ACC112 (cell line): Measurements from ENCODE around the gene PHEX.

ENCODE experiments used
- H2AFZ ChIP-seq: fragments of 200-600 bp; sonication (generic); one replicate; pipeline ENCODE4 v1.6.0; 2017; ENCODE audit warnings: antibody characterized with exemption, low read length; ENCODE audit not compliant: unreplicated experiment
- H3K27ac ChIP-seq: fragments of 200-600 bp; sonication (generic); 2 replicates; pipeline ENCODE4 v1.5.1; 2014; ENCODE audit warnings: low read depth, mild to moderate bottlenecking, antibody characterized with exemption, low read length, moderate library complexity
- H3K27me3 ChIP-seq: fragments of 200-600 bp; sonication (generic); 2 replicates; pipeline ENCODE4 v1.6.1; 2014; ENCODE audit warnings: mild to moderate bottlenecking, antibody characterized with exemption, low read length, moderate library complexity, mixed read lengths; ENCODE audit not compliant: insufficient read depth
- H3K36me3 ChIP-seq: fragments of 200-600 bp; sonication (generic); 2 replicates; pipeline ENCODE4 v1.6.1; 2016; ENCODE audit warnings: mild to moderate bottlenecking, antibody characterized with exemption, low read length, moderate library complexity, mixed read lengths; ENCODE audit not compliant: insufficient read depth
- H3K4me1 ChIP-seq: fragments of 200-600 bp; sonication (generic); one replicate; pipeline ENCODE4 v1.6.1; 2016; ENCODE audit warnings: low read length, mixed read lengths; ENCODE audit not compliant: insufficient read depth, unreplicated experiment, control insufficient read depth
- H3K4me3 ChIP-seq: fragments of 200-600 bp; sonication (generic); 2 replicates; pipeline ENCODE4 v1.5.1; 2014; ENCODE audit warnings: mild to moderate bottlenecking, low read depth, low read length
- H3K79me2 ChIP-seq: fragments of 200-600 bp; sonication (generic); one replicate; pipeline ENCODE4 v1.6.0; 2016; ENCODE audit warnings: low read length; ENCODE audit not compliant: control insufficient read depth, unreplicated experiment, insufficient read depth

Gene PHEX

GRCh38 chrX:22039541-22039940 is 7.4 kb downstream of the PHEX start:
- Histone ChIP-seq H3K4me1 (no peaks in the 10 kb centered on the region), H3K36me3 (no peaks in the 10 kb centered on the region), H3K27me3 (no peaks in the 10 kb centered on the region), H3K79me2 (no peaks in the 10 kb centered on the region), H3K27ac (no peak overlapping the region), H3K4me3 (no peak overlapping the region), H2AFZ (no peak overlapping the region)

- no peaks in the 10 kb centered on the region for H3K27me3 ChIP-seq
- H2AFZ ChIP-seq, result no peak overlapping the region
- no peaks in the 10 kb centered on the region for H3K4me1 ChIP-seq
- no peaks in the 10 kb centered on the region for H3K36me3 ChIP-seq
- no peak overlapping the region for H3K27ac ChIP-seq
- H3K79me2 ChIP-seq, result no peaks in the 10 kb centered on the region
- no peak overlapping the region for H3K4me3 ChIP-seq
These were observed 8.1 kb downstream of the PHEX start for GRCh38 chrX:22040184-22040583.

GRCh38 chrX:22041907-22042530 is 9.9 kb downstream of the PHEX start:
- Histone ChIP-seq H3K4me1 (no peaks in the 10 kb centered on the region), H3K27ac (no peak overlapping the region), H3K36me3 (no peaks in the 10 kb centered on the region), H3K27me3 (no peaks in the 10 kb centered on the region), H3K79me2 (no peaks in the 10 kb centered on the region), H3K4me3 (no peak overlapping the region), H2AFZ (no peak overlapping the region)

GRCh38 chrX:22043872-22044271 is 11.7 kb downstream of the PHEX start:
- H3K27me3 ChIP-seq, result no peaks in the 10 kb centered on the region
- no peaks in the 10 kb centered on the region for H3K4me1 ChIP-seq
- no peak overlapping the region for H3K27ac ChIP-seq
- no peak overlapping the region for H3K4me3 ChIP-seq
- no peaks in the 10 kb centered on the region for H3K36me3 ChIP-seq
- no peak overlapping the region for H2AFZ ChIP-seq
- no peaks in the 10 kb centered on the region for H3K79me2 ChIP-seq

GRCh38 chrX:22047468-22047867 is 15.3 kb downstream of the PHEX start:
- H3K4me3 ChIP-seq, result no peak overlapping the region
- no peaks in the 10 kb centered on the region for H3K27me3 ChIP-seq
- no peak overlapping the region for H3K27ac ChIP-seq
- H3K4me1 ChIP-seq, result no peaks in the 10 kb centered on the region
- no peaks in the 10 kb centered on the region for H3K79me2 ChIP-seq
- H3K36me3 ChIP-seq, result no peaks in the 10 kb centered on the region
- no peak overlapping the region for H2AFZ ChIP-seq

GRCh38 chrX:22053481-22053880 is 21.4 kb downstream of the PHEX start:
- no peaks in the 10 kb centered on the region for H3K36me3 ChIP-seq
- H3K27me3 ChIP-seq, result no peaks in the 10 kb centered on the region
- no peak overlapping the region for H3K27ac ChIP-seq
- H3K4me3 ChIP-seq, result no peak overlapping the region
- H3K4me1 ChIP-seq, result no peaks in the 10 kb centered on the region
- H2AFZ ChIP-seq, result no peak overlapping the region
- no peaks in the 10 kb centered on the region for H3K79me2 ChIP-seq

GRCh38 chrX:22056235-22056634 is 24.1 kb downstream of the PHEX start:
- Histone ChIP-seq H3K27me3 (no peaks in the 10 kb centered on the region), H3K79me2 (no peaks in the 10 kb centered on the region), H3K4me3 (no peak overlapping the region), H2AFZ (no peak overlapping the region), H3K27ac (no peak overlapping the region), H3K36me3 (no peaks in the 10 kb centered on the region), H3K4me1 (peaks cover 12% of the 10 kb centered on the region)

- Histone ChIP-seq H3K27ac (no peak overlapping the region), H3K4me1 (peaks cover 12% of the 10 kb centered on the region), H3K79me2 (no peaks in the 10 kb centered on the region), H3K4me3 (no peak overlapping the region), H2AFZ (no peak overlapping the region), H3K36me3 (no peaks in the 10 kb centered on the region), H3K27me3 (no peaks in the 10 kb centered on the region)
These were observed 25.5 kb downstream of the PHEX start for GRCh38 chrX:22057667-22058066.

- Histone ChIP-seq H3K27ac (no peak overlapping the region), H3K4me1 (peaks cover 12% of the 10 kb centered on the region)
These were observed 27.6 kb downstream of the PHEX start for GRCh38 chrX:22059775-22060174.

GRCh38 chrX:22060415-22061280 is 28.5 kb downstream of the PHEX start:
- Histone ChIP-seq H3K36me3 (no peaks in the 10 kb centered on the region), H3K4me3 (no peak overlapping the region), H3K79me2 (no peaks in the 10 kb centered on the region), H3K27me3 (no peaks in the 10 kb centered on the region), H2AFZ (no peak overlapping the region), H3K4me1 (peaks cover 12% of the 10 kb centered on the region), H3K27ac (no peak overlapping the region)

More at GRCh38 chrX:22059775-22060174, 27.6 kb downstream of the PHEX start:
- no peaks in the 10 kb centered on the region for H3K79me2 ChIP-seq
- no peak overlapping the region for H3K4me3 ChIP-seq
- H2AFZ ChIP-seq, result no peak overlapping the region
- no peaks in the 10 kb centered on the region for H3K27me3 ChIP-seq
- no peaks in the 10 kb centered on the region for H3K36me3 ChIP-seq

- Histone ChIP-seq H3K4me3 (no peak overlapping the region), H3K27ac (no peak overlapping the region), H3K36me3 (no peaks in the 10 kb centered on the region), H3K4me1 (peaks cover 12% of the 10 kb centered on the region), H2AFZ (no peak overlapping the region), H3K27me3 (no peaks in the 10 kb centered on the region), H3K79me2 (no peaks in the 10 kb centered on the region)
These were observed 31.2 kb downstream of the PHEX start for GRCh38 chrX:22063284-22063683.
